Measurements from ENCODE around the gene PPIP5K1. TPM values are rescaled to one million over a fixed set of nuclear protein-coding genes. Genes with fewer than 3 reads are reported as not detected.

The PPIP5K1 gene
- total RNA-seq, 1 experiment from 2014 or later: 34.4 TPM

DNA sequence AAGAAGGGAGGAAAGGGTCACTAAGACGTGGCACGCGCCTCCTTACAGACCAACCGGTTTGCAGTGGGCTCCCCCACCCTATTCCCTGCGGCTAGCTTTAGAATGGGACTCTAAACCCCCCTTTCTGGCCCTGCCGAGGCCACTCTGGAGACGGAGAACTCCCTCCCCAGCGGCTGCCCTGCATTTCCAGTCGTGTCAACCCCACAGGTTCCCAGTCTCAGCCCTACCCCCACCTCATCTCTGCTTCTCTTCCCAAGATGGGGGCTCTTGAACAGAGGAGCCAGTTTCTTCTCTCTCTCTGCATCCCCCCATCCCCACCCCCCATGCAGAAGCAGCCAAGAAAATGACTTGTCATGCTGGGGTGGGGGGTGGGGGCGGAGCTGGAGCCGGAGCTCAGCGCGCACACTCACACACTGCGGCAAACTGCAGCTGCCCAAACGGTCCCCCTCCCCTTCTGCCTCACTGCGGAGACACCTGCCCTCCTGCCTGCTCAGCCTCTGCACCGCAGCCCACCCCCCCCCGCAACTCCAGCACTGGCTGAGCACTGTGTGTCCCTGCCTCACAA is 71.7 kb downstream of the PPIP5K1 start:
- TF ChIP-seq, protein P1, sequence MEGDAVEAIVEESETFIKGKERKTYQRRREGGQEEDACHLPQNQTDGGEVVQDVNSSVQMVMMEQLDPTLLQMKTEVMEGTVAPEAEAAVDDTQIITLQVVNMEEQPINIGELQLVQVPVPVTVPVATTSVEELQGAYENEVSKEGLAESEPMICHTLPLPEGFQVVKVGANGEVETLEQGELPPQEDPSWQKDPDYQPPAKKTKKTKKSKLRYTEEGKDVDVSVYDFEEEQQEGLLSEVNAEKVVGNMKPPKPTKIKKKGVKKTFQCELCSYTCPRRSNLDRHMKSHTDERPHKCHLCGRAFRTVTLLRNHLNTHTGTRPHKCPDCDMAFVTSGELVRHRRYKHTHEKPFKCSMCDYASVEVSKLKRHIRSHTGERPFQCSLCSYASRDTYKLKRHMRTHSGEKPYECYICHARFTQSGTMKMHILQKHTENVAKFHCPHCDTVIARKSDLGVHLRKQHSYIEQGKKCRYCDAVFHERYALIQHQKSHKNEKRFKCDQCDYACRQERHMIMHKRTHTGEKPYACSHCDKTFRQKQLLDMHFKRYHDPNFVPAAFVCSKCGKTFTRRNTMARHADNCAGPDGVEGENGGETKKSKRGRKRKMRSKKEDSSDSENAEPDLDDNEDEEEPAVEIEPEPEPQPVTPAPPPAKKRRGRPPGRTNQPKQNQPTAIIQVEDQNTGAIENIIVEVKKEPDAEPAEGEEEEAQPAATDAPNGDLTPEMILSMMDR (IDR thresholded peaks at IDR 0.05): no peak
- TF ChIP-seq ZNF281 (CRISPR knock-in tag; IDR thresholded peaks at IDR 0.05): 0 out of 2 replicates have a peak, but pooled peaks have one; percentile 27
- no peak overlapping the region for H3K27ac Mint-ChIP-seq
- H3K36me3 Mint-ChIP-seq: no peaks in the 10 kb centered on the region
- CTCF ChIA-PET: interaction anchor here (1.0 to 2.5 kb wide), 3 partner anchors 9 to 142 kb away, joined by 3 to 7 read pairs (median 4); partner anchors contain the start of gene TP53BP1
- DNase-seq (ENCODE audit: low spot score) (peak; percentile 31), ATAC-seq (peak; percentile 43)
- H3K9me3 Mint-ChIP-seq: no peaks in the 10 kb centered on the region
- H3K4me3 Mint-ChIP-seq: peak overlapping the region; percentile 93
- peaks cover 71% of the 10 kb centered on the region for H3K27me3 Mint-ChIP-seq (ENCODE audit: low read depth)
- POLR2A ChIA-PET: interaction anchor here (1.1 kb wide), 1 partner anchor 18 kb away, joined by 3 read pairs; no protein-coding TSS in a partner anchor
- peaks cover 40% of the 10 kb centered on the region for H3K4me1 Mint-ChIP-seq

GRCh38 chr15:43517354-43518196 is 72.4 kb downstream of the PPIP5K1 start, which contains the start of gene MAP1A:
MAP1A (plus strand) TSS chr15:43517608; CDS start chr15:43521474, 3,866 bp downstream.
- peak; percentile 32 for DNase-seq (ENCODE audit: low spot score)
- ChIA-PET POLR2A (interaction anchor here (1.1 kb wide), 1 partner anchor 17 kb away, joined by 3 read pairs; no protein-coding TSS in a partner anchor), CTCF (interaction anchor here (0.6 to 2.5 kb wide), 5 partner anchors 10 to 141 kb away, joined by 3 to 7 read pairs (median 4); partner anchors contain the start of gene TP53BP1)
- no peaks in the 10 kb centered on the region for H3K36me3 Mint-ChIP-seq
- ATAC-seq: peak; percentile 43
- H3K4me1 Mint-ChIP-seq: peaks cover 40% of the 10 kb centered on the region
- H3K4me3 Mint-ChIP-seq: peak within 1 kb of the TSS; percentile 93
- no peaks in the 10 kb centered on the region for H3K9me3 Mint-ChIP-seq
- TF ChIP-seq FOXP1 (CRISPR knock-in tag; IDR thresholded peaks at IDR 0.05; ENCODE audit: borderline replicate concordance) (no peak), SP1 (CRISPR knock-in tag; conservative IDR thresholded peaks at IDR 0.05) (0 out of 2 replicates have a peak, but pooled peaks have one; percentile 5)
- no peak within 1 kb of the TSS for H3K27ac Mint-ChIP-seq
- peaks cover 75% of the 10 kb centered on the region for H3K27me3 Mint-ChIP-seq (ENCODE audit: low read depth)

GRCh38 chr15:43516801-43517353 is 73.1 kb downstream of the PPIP5K1 start:
- Mint-ChIP-seq H3K9me3 (no peaks in the 10 kb centered on the region), H3K36me3 (no peaks in the 10 kb centered on the region), H3K4me3 (peak overlapping the region; percentile 93), H3K27me3 (ENCODE audit: low read depth) (peaks cover 77% of the 10 kb centered on the region), H3K27ac (no peak overlapping the region), H3K4me1 (peaks cover 42% of the 10 kb centered on the region)
- TF ChIP-seq CREM (CRISPR knock-in tag; IDR thresholded peaks at IDR 0.05) (no peak), FOXK1 (CRISPR knock-in tag; IDR thresholded peaks at IDR 0.05) (no peak), FOXP1 (CRISPR knock-in tag; IDR thresholded peaks at IDR 0.05; ENCODE audit: borderline replicate concordance) (no peak), PRDM15 (CRISPR knock-in tag; IDR thresholded peaks at IDR 0.05) (0 out of 2 replicates have a peak, but pooled peaks have one; percentile 25), KAT7 (CRISPR knock-in tag; IDR thresholded peaks at IDR 0.05; ENCODE audit: borderline replicate concordance) (no peak), NR1H2 (CRISPR knock-in tag; IDR thresholded peaks at IDR 0.05) (no peak), TEAD1 (CRISPR knock-in tag; IDR thresholded peaks at IDR 0.05) (no peak)
- TF ChIP-seq, protein P2, sequence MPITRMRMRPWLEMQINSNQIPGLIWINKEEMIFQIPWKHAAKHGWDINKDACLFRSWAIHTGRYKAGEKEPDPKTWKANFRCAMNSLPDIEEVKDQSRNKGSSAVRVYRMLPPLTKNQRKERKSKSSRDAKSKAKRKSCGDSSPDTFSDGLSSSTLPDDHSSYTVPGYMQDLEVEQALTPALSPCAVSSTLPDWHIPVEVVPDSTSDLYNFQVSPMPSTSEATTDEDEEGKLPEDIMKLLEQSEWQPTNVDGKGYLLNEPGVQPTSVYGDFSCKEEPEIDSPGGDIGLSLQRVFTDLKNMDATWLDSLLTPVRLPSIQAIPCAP (CRISPR knock-in tag; IDR thresholded peaks at IDR 0.05): no peak
- DNase-seq (ENCODE audit: low spot score) (no peak), ATAC-seq (no peak)
- ChIA-PET POLR2A (no interaction called here), CTCF (interaction anchor here (1.5 to 2.5 kb wide), 3 partner anchors 24 to 141 kb away, joined by 4 to 7 read pairs (median 6); partner anchors contain the start of gene TP53BP1)
